Embryonic facial prominence (tissue), 1 donor: ENCODE measurements around the gene LMNTD2.

Experiments used
- DNase-seq: peaks from one replicate; pipeline ENCODE4 v3.0.0-alpha.2; 2016; ENCODE audit errors: extremely low spot score

The LMNTD2 gene

GRCh38 chr11:568306-569157 is 8.0 kb upstream of the LMNTD2 start:
- peak; percentile 81 for DNase-seq

GRCh38 chr11:567629-568292 is 7.2 kb upstream of the LMNTD2 start:
- no peak for DNase-seq

GRCh38 chr11:567011-567628 is 6.6 kb upstream of the LMNTD2 start:
- DNase-seq: no peak

- DNase-seq: no peak
Observed at GRCh38 chr11:565921-566509, 5.5 kb upstream of the LMNTD2 start.

GRCh38 chr11:563812-564578 is 3.5 kb upstream of the LMNTD2 start:
- no peak for DNase-seq

- no peak for DNase-seq
Observed at GRCh38 chr11:563066-563811, 2.7 kb upstream of the LMNTD2 start.

GRCh38 chr11:562046-562645 is 1.6 kb upstream of the LMNTD2 start:
- no peak for DNase-seq

- DNase-seq: no peak
Observed at GRCh38 chr11:561148-562003, 838 bp upstream of the LMNTD2 start.

- no peak for DNase-seq
Observed at GRCh38 chr11:559712-560304, 730 bp downstream of the LMNTD2 start.

GRCh38 chr11:559020-559620 is 1.4 kb downstream of the LMNTD2 start:
- DNase-seq: no peak

- no peak for DNase-seq
Observed at GRCh38 chr11:558503-558902, 2.0 kb downstream of the LMNTD2 start.

- DNase-seq: no peak
Observed at GRCh38 chr11:557328-558132, 3.0 kb downstream of the LMNTD2 start.

- DNase-seq: no peak
Observed at GRCh38 chr11:556662-557256, 3.8 kb downstream of the LMNTD2 start.

GRCh38 chr11:555780-556661 is 4.5 kb downstream of the LMNTD2 start:
- DNase-seq: no peak

- DNase-seq: no peak
Observed at GRCh38 chr11:555227-555779, 5.2 kb downstream of the LMNTD2 start.
